Activated CD4-positive, alpha-beta T cell treated with anti-CD3 and anti-CD28 coated beads, Interleukin-2, amount 10 ng/mL, durations not matched to agents 24 days and 14 days (primary cell): ENCODE results near the gene NEB. TPM values are rescaled to one million over a fixed set of nuclear protein-coding genes. Genes with fewer than 3 reads are reported as not detected.
"Not testable (repeated sequence)": the region's sequence is repeated elsewhere in the genome, so short reads cannot be mapped to it uniquely, and the experiment has no call there.

Source experiments
- DNase-seq: peaks from one replicate; pipeline ENCODE4 v3.0.0; 2022
- H3K27ac Mint-ChIP-seq: one replicate; pipeline ENCODE4 v1.8.0; 2022; ENCODE audit warnings: mild to moderate bottlenecking, mixed read lengths
- H3K27me3 Mint-ChIP-seq: one replicate; pipeline ENCODE4 v1.8.0; 2022; ENCODE audit warnings: mixed read lengths
- H3K36me3 Mint-ChIP-seq: one replicate; pipeline ENCODE4 v1.8.0; 2022; ENCODE audit warnings: low read depth, mild to moderate bottlenecking, mixed read lengths
- H3K4me1 Mint-ChIP-seq: one replicate; pipeline ENCODE4 v1.8.0; 2021; ENCODE audit warnings: mixed read lengths
- H3K4me3 Mint-ChIP-seq: one replicate; pipeline ENCODE4 v1.8.0; 2022; ENCODE audit warnings: mild to moderate bottlenecking, moderate library complexity, mixed read lengths
- H3K9me3 Mint-ChIP-seq: one replicate; pipeline ENCODE4 v1.8.0; 2021; ENCODE audit warnings: mixed read lengths
- intact Hi-C: fragments of 100-400 bp; cut with micrococcal nuclease; formaldehyde crosslinking; loops from one replicate; pipeline ENCODE4 v1.15.1; 2023
- total RNA-seq: library from RNA; stranded (reverse); gene quantifications from 2 replicates; pipeline ENCODE4 v1.2.3, GENCODE V29; 2022

NEB gene
- total RNA-seq, 1 donor from 2014 or later, result 0.02 TPM

GRCh38 chr2:151707857-151708256 lies 26.4 kb downstream of the NEB start:
- DNase-seq, result no peak
- Mint-ChIP-seq H3K4me1 (no peaks in the 10 kb centered on the region), H3K4me3 (no peak overlapping the region), H3K36me3 (no peaks in the 10 kb centered on the region), H3K27ac (no peak overlapping the region), H3K9me3 (no peaks in the 10 kb centered on the region), H3K27me3 (no peaks in the 10 kb centered on the region)
- intact Hi-C loops, result no loop called here

GRCh38 chr2:151704480-151704961 lies 29.8 kb downstream of the NEB start:
- DNase-seq, H3K4me3 Mint-ChIP-seq, H3K9me3 Mint-ChIP-seq, H3K36me3 Mint-ChIP-seq, H3K4me1 Mint-ChIP-seq, intact Hi-C loops, H3K27ac Mint-ChIP-seq, H3K27me3 Mint-ChIP-seq: not testable (repeated sequence)

GRCh38 chr2:151698134-151698533 lies 36.1 kb downstream of the NEB start:
- H3K36me3 Mint-ChIP-seq, H3K9me3 Mint-ChIP-seq, DNase-seq, H3K4me1 Mint-ChIP-seq, H3K27ac Mint-ChIP-seq, H3K27me3 Mint-ChIP-seq, H3K4me3 Mint-ChIP-seq, intact Hi-C loops: not testable (repeated sequence)

- no peaks in the 10 kb centered on the region for H3K9me3 Mint-ChIP-seq
- no peak for DNase-seq
- no peaks in the 10 kb centered on the region for H3K4me1 Mint-ChIP-seq
- no peak overlapping the region for H3K4me3 Mint-ChIP-seq
- no peak overlapping the region for H3K27ac Mint-ChIP-seq
- intact Hi-C loops, result no loop called here
- peaks cover 1% of the 10 kb centered on the region for H3K27me3 Mint-ChIP-seq
- H3K36me3 Mint-ChIP-seq, result no peaks in the 10 kb centered on the region
Measured at GRCh38 chr2:151695778-151696177, 38.5 kb downstream of the NEB start.

- H3K36me3 Mint-ChIP-seq, result no peaks in the 10 kb centered on the region
- peaks cover 5% of the 10 kb centered on the region for H3K27me3 Mint-ChIP-seq
- intact Hi-C loops, result no loop called here
- H3K4me3 Mint-ChIP-seq, result no peak overlapping the region
- DNase-seq, result no peak
- no peaks in the 10 kb centered on the region for H3K4me1 Mint-ChIP-seq
- no peaks in the 10 kb centered on the region for H3K9me3 Mint-ChIP-seq
- no peak overlapping the region for H3K27ac Mint-ChIP-seq
Measured at GRCh38 chr2:151691631-151692030, 42.6 kb downstream of the NEB start.

- H3K36me3 Mint-ChIP-seq, result no peaks in the 10 kb centered on the region
- H3K4me1 Mint-ChIP-seq, result no peaks in the 10 kb centered on the region
- no peaks in the 10 kb centered on the region for H3K9me3 Mint-ChIP-seq
Measured at GRCh38 chr2:151688719-151689118, 45.6 kb downstream of the NEB start.

GRCh38 chr2:151682459-151683003 lies 51.7 kb downstream of the NEB start:
- intact Hi-C loops, result no loop called here
- H3K27me3 Mint-ChIP-seq, result peaks cover 3% of the 10 kb centered on the region
- H3K36me3 Mint-ChIP-seq, result no peaks in the 10 kb centered on the region
- H3K9me3 Mint-ChIP-seq, result no peaks in the 10 kb centered on the region
- no peak overlapping the region for H3K27ac Mint-ChIP-seq
- H3K4me1 Mint-ChIP-seq, result no peaks in the 10 kb centered on the region
- no peak overlapping the region for H3K4me3 Mint-ChIP-seq
- DNase-seq, result no peak

More at GRCh38 chr2:151688719-151689118, 45.6 kb downstream of the NEB start:
- Mint-ChIP-seq H3K27ac (no peak overlapping the region), H3K4me3 (no peak overlapping the region), H3K27me3 (peaks cover 5% of the 10 kb centered on the region)
- intact Hi-C loops, result no loop called here
- no peak for DNase-seq

GRCh38 chr2:151681051-151681450 lies 53.2 kb downstream of the NEB start:
- Mint-ChIP-seq H3K4me1 (no peaks in the 10 kb centered on the region), H3K27ac (no peak overlapping the region), H3K4me3 (no peak overlapping the region), H3K27me3 (peaks cover 7% of the 10 kb centered on the region), H3K36me3 (no peaks in the 10 kb centered on the region), H3K9me3 (no peaks in the 10 kb centered on the region)
- intact Hi-C loops, result no loop called here
- DNase-seq, result no peak

GRCh38 chr2:151679994-151680393 lies 54.3 kb downstream of the NEB start:
- no peak overlapping the region for H3K4me3 Mint-ChIP-seq

GRCh38 chr2:151678849-151679248 lies 55.4 kb downstream of the NEB start:
- no peak overlapping the region for H3K4me3 Mint-ChIP-seq
- intact Hi-C loops, result no loop called here
- no peak for DNase-seq
- H3K9me3 Mint-ChIP-seq, result no peaks in the 10 kb centered on the region
- peaks cover 9% of the 10 kb centered on the region for H3K27me3 Mint-ChIP-seq
- H3K27ac Mint-ChIP-seq, result no peak overlapping the region
- H3K36me3 Mint-ChIP-seq, result no peaks in the 10 kb centered on the region
- no peaks in the 10 kb centered on the region for H3K4me1 Mint-ChIP-seq

More at GRCh38 chr2:151679994-151680393, 54.3 kb downstream of the NEB start:
- Mint-ChIP-seq H3K4me1 (no peaks in the 10 kb centered on the region), H3K9me3 (no peaks in the 10 kb centered on the region), H3K27me3 (peaks cover 9% of the 10 kb centered on the region), H3K27ac (no peak overlapping the region), H3K36me3 (no peaks in the 10 kb centered on the region)
- no peak for DNase-seq
- intact Hi-C loops, result no loop called here

- H3K9me3 Mint-ChIP-seq, result no peaks in the 10 kb centered on the region
- no peak overlapping the region for H3K4me3 Mint-ChIP-seq
- peaks cover 8% of the 10 kb centered on the region for H3K27me3 Mint-ChIP-seq
- H3K27ac Mint-ChIP-seq, result no peak overlapping the region
- DNase-seq, result no peak
- H3K4me1 Mint-ChIP-seq, result peaks cover 10% of the 10 kb centered on the region
- intact Hi-C loops, result no loop called here
- no peaks in the 10 kb centered on the region for H3K36me3 Mint-ChIP-seq
Measured at GRCh38 chr2:151673016-151673415, 61.3 kb downstream of the NEB start.

GRCh38 chr2:151672277-151672676 lies 62.0 kb downstream of the NEB start:
- Mint-ChIP-seq H3K4me3 (no peak overlapping the region), H3K36me3 (no peaks in the 10 kb centered on the region), H3K27me3 (peaks cover 8% of the 10 kb centered on the region), H3K9me3 (no peaks in the 10 kb centered on the region), H3K27ac (no peak overlapping the region), H3K4me1 (peaks cover 10% of the 10 kb centered on the region)
- no peak for DNase-seq
- intact Hi-C loops, result no loop called here

GRCh38 chr2:151670846-151671597 lies 63.3 kb downstream of the NEB start:
- Mint-ChIP-seq H3K36me3 (no peaks in the 10 kb centered on the region), H3K4me3 (no peak overlapping the region), H3K27me3 (peaks cover 2% of the 10 kb centered on the region), H3K4me1 (peaks cover 10% of the 10 kb centered on the region), H3K9me3 (no peaks in the 10 kb centered on the region), H3K27ac (no peak overlapping the region)
- DNase-seq, result no peak
- intact Hi-C loops, result no loop called here

- H3K27ac Mint-ChIP-seq, result no peak overlapping the region
- no peak for DNase-seq
- H3K4me3 Mint-ChIP-seq, result no peak overlapping the region
- H3K27me3 Mint-ChIP-seq, result no peaks in the 10 kb centered on the region
- intact Hi-C loops, result no loop called here
- H3K4me1 Mint-ChIP-seq, result peaks cover 10% of the 10 kb centered on the region
- no peaks in the 10 kb centered on the region for H3K36me3 Mint-ChIP-seq
- no peaks in the 10 kb centered on the region for H3K9me3 Mint-ChIP-seq
Measured at GRCh38 chr2:151670346-151670745, 63.9 kb downstream of the NEB start.
